Left colon (tissue), 2 donors: ENCODE results near the gene CCNYL1. TPM values are rescaled to one million over a fixed set of nuclear protein-coding genes. Genes with fewer than 3 reads are reported as not detected.
"Not testable (repeated sequence)": the region's sequence is repeated elsewhere in the genome, so short reads cannot be mapped to it uniquely, and the experiment has no call there.

Experiments
- ATAC-seq: fragments of 200-7000 bp; cut with Tn5 transposase; one replicate; pipeline ENCODE4 v1.9.1; 2020; ENCODE audit warnings: mild to moderate bottlenecking, moderate library complexity
- DNase-seq, 2 donors: peaks; one replicate each; pipeline ENCODE4 v3.0.0-alpha.2; 2020
- intact Hi-C, 2 donors: fragments of 100-400 bp; cut with DNase I in 1 of 2; cut with micrococcal nuclease in 1 of 2; formaldehyde crosslinking; loops; one replicate each; pipeline versions ENCODE4 v1.11.2 to v1.14.0; 2022; cut with DNase I, micrococcal nuclease
- total RNA-seq, 2 donors: library from RNA; stranded (reverse); fragmentation: NEBNext Ultra II Directional; extraction: Animal tissue kit (Norgen Biotek cat#: 25700); gene quantifications; one replicate each; pipeline ENCODE4 v1.2.1, GENCODE V29; 2021
- donor health status: DM: no; HTN: no; CAD: no.
- donor health status: DM: yes; HTN: yes; CAD: no.

The CCNYL1 gene
- total RNA-seq, 2 donors from 2014 or later: 38.6 to 51.4 TPM

- ATAC-seq (no peak), DNase-seq (no peak)
- intact Hi-C loops: no loop called here
These were observed 15.8 kb downstream of the CCNYL1 start for GRCh38 chr2:207727261-207727660.

GRCh38 chr2:207729465-207729998 is 18.1 kb downstream of the CCNYL1 start:
- intact Hi-C loops: no loop called here

GRCh38 chr2:207731138-207731537 is 19.7 kb downstream of the CCNYL1 start:
- DNase-seq (no peak), ATAC-seq (no peak)
- intact Hi-C loops: no loop called here

More at GRCh38 chr2:207729465-207729998, 18.1 kb downstream of the CCNYL1 start:
- ATAC-seq (no peak), DNase-seq (no peak)

GRCh38 chr2:207733597-207734240 is 22.3 kb downstream of the CCNYL1 start:
- DNase-seq: no peak
- intact Hi-C loops: no loop called here
- no peak for ATAC-seq

GRCh38 chr2:207734264-207734635 is 22.8 kb downstream of the CCNYL1 start:
- intact Hi-C loops: no loop called here
- DNase-seq (no peak), ATAC-seq (peak; percentile 92)

GRCh38 chr2:207734636-207735512 is 23.4 kb downstream of the CCNYL1 start:
- DNase-seq: no peak
- ATAC-seq: peak; percentile 92
- intact Hi-C loops: no loop called here

- intact Hi-C loops, ATAC-seq, DNase-seq: not testable (repeated sequence)
These were observed 24.0 kb downstream of the CCNYL1 start for GRCh38 chr2:207735513-207735859.

- intact Hi-C loops: loop anchor here (10.0 kb wide), 1 partner anchor 291 kb away; no protein-coding TSS in a partner anchor
- peak; percentile 73 for ATAC-seq
- no peak for DNase-seq
These were observed 32.1 kb downstream of the CCNYL1 start for GRCh38 chr2:207743514-207743913.

- intact Hi-C loops: loop anchor here (10.0 kb wide), 1 partner anchor 291 kb away; no protein-coding TSS in a partner anchor
- DNase-seq: no peak
- no peak for ATAC-seq
These were observed 32.6 kb downstream of the CCNYL1 start for GRCh38 chr2:207744050-207744449.

- no peak for DNase-seq
- intact Hi-C loops: loop anchor here (10.0 kb wide), 1 partner anchor 290 kb away; no protein-coding TSS in a partner anchor
- ATAC-seq: no peak
These were observed 33.0 kb downstream of the CCNYL1 start for GRCh38 chr2:207744451-207744850.

GRCh38 chr2:207746131-207746530 is 34.7 kb downstream of the CCNYL1 start:
- intact Hi-C loops: loop anchor here (10.0 kb wide), 1 partner anchor 289 kb away; no protein-coding TSS in a partner anchor
- ATAC-seq (peak; percentile 75), DNase-seq (peak; percentile 32 to 56)

- intact Hi-C loops: loop anchor here (10.0 kb wide), 1 partner anchor 287 kb away; no protein-coding TSS in a partner anchor
- no peak for DNase-seq
- no peak for ATAC-seq
These were observed 36.5 kb downstream of the CCNYL1 start for GRCh38 chr2:207747653-207748560.

GRCh38 chr2:207748993-207749392 is 37.6 kb downstream of the CCNYL1 start:
- intact Hi-C loops: loop anchor here (10.0 kb wide), 1 partner anchor 286 kb away; no protein-coding TSS in a partner anchor
- ATAC-seq (no peak), DNase-seq (no peak)

- no peak for DNase-seq
- intact Hi-C loops: loop anchor here (10.0 kb wide), 1 partner anchor 285 kb away; no protein-coding TSS in a partner anchor
- peak; percentile 24 for ATAC-seq
These were observed 38.4 kb downstream of the CCNYL1 start for GRCh38 chr2:207749873-207750272.

GRCh38 chr2:207750345-207750744 is 38.9 kb downstream of the CCNYL1 start:
- ATAC-seq (no peak), DNase-seq (no peak)
- intact Hi-C loops: no loop called here

- ATAC-seq: no peak
These were observed 39.4 kb downstream of the CCNYL1 start for GRCh38 chr2:207750876-207751275.

GRCh38 chr2:207753688-207754087 is 42.2 kb downstream of the CCNYL1 start:
- ATAC-seq, DNase-seq, intact Hi-C loops: not testable (repeated sequence)

More at GRCh38 chr2:207750876-207751275, 39.4 kb downstream of the CCNYL1 start:
- intact Hi-C loops: no loop called here
- no peak for DNase-seq
